Type B pancreatic cell (in vitro differentiated cells): Measurements from ENCODE around the gene UBE2L3. TPM values are rescaled to one million over a fixed set of nuclear protein-coding genes. Genes with fewer than 3 reads are reported as not detected.
A peak's percentile ranks its signal among the peaks of the same experiment; 100 is the strongest.
"Not testable (repeated sequence)": the region's sequence is repeated elsewhere in the genome, so short reads cannot be mapped to it uniquely, and the experiment has no call there.

ENCODE experiments used
- DNase-seq: peaks from one replicate; pipeline ENCODE4 v3.0.0; 2021; ENCODE audit warnings: mixed read lengths; ENCODE audit not compliant: unreplicated experiment; ENCODE audit errors: extremely low spot score
- H3K27ac Mint-ChIP-seq: 2 replicates; pipeline ENCODE4 v1.8.0; 2021; ENCODE audit warnings: mild to moderate bottlenecking, mixed read lengths
- H3K27me3 Mint-ChIP-seq: 2 replicates; pipeline ENCODE4 v1.8.0; 2021; ENCODE audit warnings: mixed read lengths
- H3K36me3 Mint-ChIP-seq: 2 replicates; pipeline ENCODE4 v1.8.0; 2021; ENCODE audit warnings: mixed read lengths
- H3K4me1 Mint-ChIP-seq: one replicate; pipeline ENCODE4 v1.8.0; 2021; ENCODE audit warnings: mixed read lengths; ENCODE audit not compliant: unreplicated experiment
- H3K4me3 Mint-ChIP-seq: 2 replicates; pipeline ENCODE4 v1.8.0; 2021; ENCODE audit warnings: mild to moderate bottlenecking, mixed read lengths
- H3K9me3 Mint-ChIP-seq: 2 replicates; pipeline ENCODE4 v1.8.0; 2021; ENCODE audit warnings: mixed read lengths
- total RNA-seq: library from RNA; stranded (reverse); gene quantifications from 2 replicates; pipeline ENCODE4 v1.2.1, GENCODE V29; 2021; ENCODE audit warnings: low replicate concordance
- TF ChIP-seq, protein P1 (sequence below): fragments of 200-600 bp; sonication (generic); conservative IDR thresholded peaks from 2 replicates; pipeline ENCODE4 v1.5.0; 2021; ENCODE audit warnings: antibody characterized with exemption, mild to moderate bottlenecking

The UBE2L3 gene
- total RNA-seq, 1 donor from 2014 or later: 63.1 TPM

GRCh38 chr22:21559345-21560125, 8.0 kb upstream of the UBE2L3 start:
- H3K27ac Mint-ChIP-seq, DNase-seq, H3K4me3 Mint-ChIP-seq, H3K4me1 Mint-ChIP-seq, H3K36me3 Mint-ChIP-seq, H3K27me3 Mint-ChIP-seq, H3K9me3 Mint-ChIP-seq: not testable (repeated sequence)

DNA sequence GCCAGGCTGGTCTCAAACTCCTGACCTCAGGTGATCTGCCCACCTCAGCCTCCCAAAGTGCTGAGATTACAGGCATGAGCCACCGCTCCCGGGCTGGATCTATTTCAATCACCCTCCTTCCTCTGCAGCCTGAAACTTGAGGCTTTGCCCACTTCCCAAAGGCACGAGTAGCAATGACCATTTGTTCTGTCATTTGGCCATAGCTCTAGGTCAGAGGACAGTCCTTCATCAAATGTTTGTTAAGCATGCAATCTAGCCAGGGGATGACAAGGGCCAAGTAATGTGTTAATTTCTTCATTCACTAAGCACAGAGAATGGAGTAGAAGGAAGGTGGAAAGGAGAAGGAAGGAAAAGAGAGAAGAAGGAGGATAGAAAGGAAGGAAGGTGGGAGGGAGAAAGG, 6.9 kb upstream of the UBE2L3 start:
- H3K4me1 Mint-ChIP-seq, H3K4me3 Mint-ChIP-seq, H3K27me3 Mint-ChIP-seq, H3K27ac Mint-ChIP-seq, DNase-seq, H3K9me3 Mint-ChIP-seq, H3K36me3 Mint-ChIP-seq: not testable (repeated sequence)

GRCh38 chr22:21563912-21564311, 3.6 kb upstream of the UBE2L3 start:
- H3K4me1 Mint-ChIP-seq: peaks cover 5% of the 10 kb centered on the region
- TF ChIP-seq, protein P1, sequence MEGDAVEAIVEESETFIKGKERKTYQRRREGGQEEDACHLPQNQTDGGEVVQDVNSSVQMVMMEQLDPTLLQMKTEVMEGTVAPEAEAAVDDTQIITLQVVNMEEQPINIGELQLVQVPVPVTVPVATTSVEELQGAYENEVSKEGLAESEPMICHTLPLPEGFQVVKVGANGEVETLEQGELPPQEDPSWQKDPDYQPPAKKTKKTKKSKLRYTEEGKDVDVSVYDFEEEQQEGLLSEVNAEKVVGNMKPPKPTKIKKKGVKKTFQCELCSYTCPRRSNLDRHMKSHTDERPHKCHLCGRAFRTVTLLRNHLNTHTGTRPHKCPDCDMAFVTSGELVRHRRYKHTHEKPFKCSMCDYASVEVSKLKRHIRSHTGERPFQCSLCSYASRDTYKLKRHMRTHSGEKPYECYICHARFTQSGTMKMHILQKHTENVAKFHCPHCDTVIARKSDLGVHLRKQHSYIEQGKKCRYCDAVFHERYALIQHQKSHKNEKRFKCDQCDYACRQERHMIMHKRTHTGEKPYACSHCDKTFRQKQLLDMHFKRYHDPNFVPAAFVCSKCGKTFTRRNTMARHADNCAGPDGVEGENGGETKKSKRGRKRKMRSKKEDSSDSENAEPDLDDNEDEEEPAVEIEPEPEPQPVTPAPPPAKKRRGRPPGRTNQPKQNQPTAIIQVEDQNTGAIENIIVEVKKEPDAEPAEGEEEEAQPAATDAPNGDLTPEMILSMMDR: no peak
- H3K4me3 Mint-ChIP-seq: no peak overlapping the region
- H3K27me3 Mint-ChIP-seq: no peaks in the 10 kb centered on the region
- no peaks in the 10 kb centered on the region for H3K36me3 Mint-ChIP-seq
- peak overlapping the region; percentile 10 for H3K27ac Mint-ChIP-seq
- H3K9me3 Mint-ChIP-seq: no peaks in the 10 kb centered on the region
- DNase-seq: no peak

- Mint-ChIP-seq H3K4me1 (peaks cover 8% of the 10 kb centered on the region), H3K27me3 (no peaks in the 10 kb centered on the region), H3K27ac (peak overlapping the region; percentile 10), H3K9me3 (no peaks in the 10 kb centered on the region), H3K36me3 (no peaks in the 10 kb centered on the region), H3K4me3 (no peak overlapping the region)
- TF ChIP-seq, protein P1: no peak
- no peak for DNase-seq
Observed at GRCh38 chr22:21564411-21564810, 3.1 kb upstream of the UBE2L3 start.

DNA sequence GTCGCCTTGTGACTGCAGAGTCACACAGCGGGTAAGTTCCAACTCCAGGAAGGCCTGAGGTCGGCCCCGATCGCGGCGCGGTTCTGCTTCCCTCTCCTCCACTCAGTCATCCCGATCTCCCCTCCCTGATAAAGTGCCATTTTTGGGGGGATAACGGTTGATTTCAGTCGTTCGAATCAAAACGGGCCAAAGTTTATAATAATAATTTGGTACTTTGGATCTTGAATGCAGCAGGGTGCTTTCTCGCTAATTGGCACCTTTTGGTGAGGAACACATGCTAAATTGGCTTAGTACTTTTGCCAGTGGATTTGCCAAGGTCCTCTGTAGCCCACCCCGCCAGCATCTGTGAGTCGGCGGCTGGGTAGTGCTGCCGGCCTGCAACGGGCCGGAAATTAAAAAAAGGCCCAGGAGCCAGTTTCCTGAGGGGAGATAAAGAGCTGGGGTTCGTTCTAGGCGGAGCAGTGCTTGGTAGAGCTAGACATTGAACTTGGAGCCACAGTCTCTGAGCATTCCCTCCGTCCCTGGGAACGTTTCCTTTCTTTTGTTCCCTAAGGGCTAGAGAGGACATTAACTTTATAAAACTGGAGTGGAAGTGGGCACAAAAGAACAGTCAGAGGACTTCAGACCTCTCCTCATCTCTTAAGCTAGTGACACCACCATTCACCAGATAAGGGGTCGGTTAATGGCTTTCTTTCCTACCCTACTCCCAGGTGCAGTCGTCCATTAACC, 997 bp downstream of the UBE2L3 start:
- DNase-seq: no peak
- H3K4me1 Mint-ChIP-seq: peaks cover 35% of the 10 kb centered on the region

DNA sequence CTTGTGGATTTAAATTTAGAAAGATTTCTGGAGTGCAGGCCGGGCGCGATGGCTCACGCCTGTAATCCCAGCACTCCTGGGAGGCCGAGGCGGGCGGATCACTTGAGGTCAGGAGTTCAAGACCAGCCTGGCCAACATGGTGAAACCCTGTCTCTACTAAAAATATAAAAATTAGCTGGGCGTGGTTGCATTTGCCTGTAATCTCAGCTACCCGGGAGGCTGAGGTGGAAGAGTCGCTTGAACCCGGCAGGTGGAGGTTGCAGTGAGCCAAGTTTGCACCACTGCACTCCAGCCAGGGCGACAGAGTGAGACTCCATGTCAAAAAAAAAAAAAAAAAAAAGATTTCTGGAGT, 1.5 kb downstream of the UBE2L3 start:
- not testable (repeated sequence) for H3K36me3 Mint-ChIP-seq, H3K27me3 Mint-ChIP-seq, H3K9me3 Mint-ChIP-seq, DNase-seq
- peak overlapping the region; percentile 85 for H3K27ac Mint-ChIP-seq
- H3K4me1 Mint-ChIP-seq: peaks cover 37% of the 10 kb centered on the region
- peak overlapping the region; percentile 95 for H3K4me3 Mint-ChIP-seq

More for the DNA sequence above, 997 bp downstream of the UBE2L3 start:
- Mint-ChIP-seq H3K9me3 (no peaks in the 10 kb centered on the region), H3K27me3 (no peaks in the 10 kb centered on the region), H3K27ac (peak overlapping the region; percentile 85), H3K36me3 (no peaks in the 10 kb centered on the region), H3K4me3 (peak overlapping the region; percentile 95)
- TF ChIP-seq, protein P1: no peak

DNA sequence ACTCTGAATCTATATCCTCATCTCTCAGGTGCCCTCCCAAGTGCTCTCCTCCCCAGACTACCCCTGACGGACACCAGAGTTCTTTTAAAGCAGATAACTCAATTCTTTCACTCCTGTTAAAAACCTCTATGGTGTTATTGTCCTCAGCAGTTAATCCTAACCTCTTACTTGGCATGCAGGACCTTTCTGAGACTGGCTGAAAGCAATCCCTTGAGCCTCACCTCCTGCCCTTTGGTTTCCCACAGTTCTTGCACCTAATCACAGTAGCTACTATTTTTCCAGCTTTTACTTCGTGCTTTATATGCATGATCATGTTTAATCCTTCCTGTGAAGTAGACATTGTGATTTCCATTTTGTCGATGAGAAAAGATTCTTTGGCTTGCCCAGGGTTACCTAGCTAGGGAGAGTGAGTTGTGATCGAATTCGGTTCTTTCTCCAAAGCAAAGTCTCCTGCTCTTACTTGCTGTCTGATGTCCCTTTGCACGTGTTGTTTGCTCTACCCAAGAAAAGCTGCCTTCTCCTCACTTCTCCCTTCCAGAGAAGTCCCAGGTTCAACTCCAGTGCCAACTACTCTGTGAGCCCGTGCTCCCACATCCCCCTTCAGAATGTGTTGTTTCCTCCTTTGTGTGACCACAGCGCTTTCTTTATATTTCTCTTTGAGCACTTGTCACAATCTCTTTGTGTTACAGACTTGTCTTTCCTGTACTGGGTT, 2.1 kb downstream of the UBE2L3 start:
- peaks cover 3% of the 10 kb centered on the region for H3K36me3 Mint-ChIP-seq
- TF ChIP-seq, protein P1: no peak
- H3K4me3 Mint-ChIP-seq: peak overlapping the region; percentile 95
- H3K27me3 Mint-ChIP-seq: no peaks in the 10 kb centered on the region
- no peaks in the 10 kb centered on the region for H3K9me3 Mint-ChIP-seq
- peak overlapping the region; percentile 79 for H3K27ac Mint-ChIP-seq
- peaks cover 42% of the 10 kb centered on the region for H3K4me1 Mint-ChIP-seq
- no peak for DNase-seq
